Liver (tissue), 9 donors: Measurements from ENCODE around the gene CCNI2. TPM values are rescaled to one million over a fixed set of nuclear protein-coding genes. Genes with fewer than 3 reads are reported as not detected.

Source experiments
- DNase-seq: peaks from one replicate; pipeline ENCODE4 v3.0.0-alpha.2; 2017; ENCODE audit warnings: low spot score
- H3K27ac ChIP-seq, 2 donors: one replicate each; pipeline ENCODE4 v1.7.0; 2013; ENCODE audit warnings: inconsistent platforms in 2 of 2, low read length in 2 of 2, control low read depth in 1 of 2, low read depth in 1 of 2, mild to moderate bottlenecking in 1 of 2
- H3K27me3 ChIP-seq, 4 donors: one replicate each; pipeline versions ENCODE4 v1.6.1 to v1.7.0; 2013; ENCODE audit warnings: low read length in 3 of 4, inconsistent platforms in 1 of 4, mild to moderate bottlenecking in 1 of 4, moderate library complexity in 1 of 4; ENCODE audit not compliant: control insufficient read depth in 4 of 4, insufficient read depth in 4 of 4
- H3K36me3 ChIP-seq, 4 donors: one replicate each; pipeline versions ENCODE4 v1.6.1 to v1.7.0; 2013; ENCODE audit warnings: low read length in 3 of 4, mild to moderate bottlenecking in 3 of 4, low read depth in 1 of 4, moderate library complexity in 1 of 4; ENCODE audit not compliant: control insufficient read depth in 4 of 4, insufficient read depth in 3 of 4
- H3K4me1 ChIP-seq, 4 donors: one replicate each; pipeline versions ENCODE4 v1.6.1 to v1.7.0; 2013; ENCODE audit warnings: low read length in 3 of 4, mild to moderate bottlenecking in 3 of 4, moderate library complexity in 1 of 4; ENCODE audit not compliant: control insufficient read depth in 4 of 4, insufficient read depth in 4 of 4
- H3K4me3 ChIP-seq, 3 donors: one replicate each; pipeline versions ENCODE4 v1.6.1 to v1.7.0; 2013; ENCODE audit warnings: low read length in 3 of 3, control low read depth in 1 of 3, low read depth in 1 of 3, mild to moderate bottlenecking in 1 of 3
- H3K9ac ChIP-seq, 2 donors: one replicate each; pipeline ENCODE4 v1.7.0; 2013; ENCODE audit warnings: low read length in 2 of 2, mild to moderate bottlenecking in 2 of 2, moderate library complexity in 2 of 2, control low read depth in 1 of 2, low read depth in 1 of 2
- H3K9me3 ChIP-seq, 4 donors: one replicate each; pipeline versions ENCODE4 v1.6.1 to v1.7.0; 2013; ENCODE audit warnings: low read length in 3 of 4; ENCODE audit not compliant: control insufficient read depth in 4 of 4
- ATF3 ChIP-seq: IDR thresholded peaks from 2 replicates; pipeline ENCODE4 v1.6.1; 2016; ENCODE audit warnings: antibody characterized with exemption
- EGR1 ChIP-seq, 2 donors: IDR thresholded peaks; 2 replicates each; pipeline ENCODE4 v1.6.1; 2016 to 2018; ENCODE audit warnings: antibody characterized with exemption in 2 of 2, low read depth in 2 of 2
- FOXA1 ChIP-seq: IDR thresholded peaks from 2 replicates; pipeline ENCODE4 v1.6.1; 2016; ENCODE audit warnings: antibody characterized with exemption
- FOXA2 ChIP-seq: IDR thresholded peaks from 2 replicates; pipeline ENCODE4 v1.6.1; 2016; ENCODE audit warnings: antibody characterized with exemption
- GABPA ChIP-seq, 2 donors: IDR thresholded peaks in 1 of 2; conservative IDR thresholded peaks in 1 of 2; 2 replicates each; pipeline ENCODE4 v1.6.1; 2016; ENCODE audit warnings: antibody characterized with exemption in 2 of 2, mild to moderate bottlenecking in 1 of 2, moderate library complexity in 1 of 2
- HNF4A ChIP-seq, 2 donors: conservative IDR thresholded peaks; 2 replicates each; pipeline ENCODE4 v1.6.1; 2016; ENCODE audit warnings: antibody characterized with exemption in 2 of 2, mild to moderate bottlenecking in 2 of 2
- HNF4G ChIP-seq: IDR thresholded peaks from 2 replicates; pipeline ENCODE4 v1.6.1; 2016; ENCODE audit warnings: antibody characterized with exemption
- JUND ChIP-seq, 2 donors: IDR thresholded peaks; 2 replicates each; pipeline ENCODE4 v1.6.1; 2016; ENCODE audit warnings: antibody characterized with exemption in 2 of 2
- MAX ChIP-seq: IDR thresholded peaks from 2 replicates; pipeline ENCODE4 v1.6.1; 2016; ENCODE audit warnings: antibody characterized with exemption
- NR2F2 ChIP-seq: IDR thresholded peaks from 2 replicates; pipeline ENCODE4 v1.6.1; 2016; ENCODE audit warnings: antibody characterized with exemption
- RAD21 ChIP-seq, 2 donors: IDR thresholded peaks; 2 replicates each; pipeline ENCODE4 v1.6.1; 2016; ENCODE audit warnings: antibody characterized with exemption in 2 of 2, mild to moderate bottlenecking in 2 of 2
- RXRA ChIP-seq, 2 donors: IDR thresholded peaks; 2 replicates each; pipeline ENCODE4 v1.6.1; 2017 to 2018; ENCODE audit warnings: antibody characterized with exemption in 2 of 2, mild to moderate bottlenecking in 1 of 2
- SP1 ChIP-seq: IDR thresholded peaks from 2 replicates; pipeline ENCODE4 v1.6.1; 2018; ENCODE audit warnings: antibody characterized with exemption, mild to moderate bottlenecking
- TAF1 ChIP-seq: conservative IDR thresholded peaks from 2 replicates; pipeline ENCODE4 v1.6.1; 2016; ENCODE audit warnings: antibody characterized with exemption, mild to moderate bottlenecking
- YY1 ChIP-seq: IDR thresholded peaks from 2 replicates; pipeline ENCODE4 v1.6.1; 2016; ENCODE audit warnings: antibody characterized with exemption, mild to moderate bottlenecking
- WGBS: extraction: QIAGEN DNeasy Blood & Tissue Kit; methylation state at CpG from one replicate; pipeline ENCODE4 v1.1.7; 2013; 5-methylcytosine and 5-hydroxymethylcytosine counted together
- polyA plus RNA-seq, 2 donors: library from polyadenylated mRNA; stranded (reverse) in 1 of 2; unstranded in 1 of 2; fragments of 200-250 nt in 1 of 2; fragments of >200 nt in 1 of 2; fragmentation: Nextera tagmentation in 1 of 2; extraction: Ambion mirVana in 1 of 2; gene quantifications; one replicate each; pipeline versions ENCODE4 v1.2.1 to v1.2.3, GENCODE V29; 2013 to 2015
- total RNA-seq, 2 donors: library from RNA; depleted of rRNA; stranded (reverse); fragments of >200 nt; gene quantifications; one replicate each; pipeline ENCODE4 v1.2.3, GENCODE V29; 2014
- TF ChIP-seq, protein P1 (sequence below): fragments of 150-350 bp; IDR thresholded peaks from 2 replicates; pipeline ENCODE4 v1.5.1; 2017; ENCODE audit warnings: improper control_type of control experiment, low read depth, low read length; ENCODE audit not compliant: missing input control
- TF ChIP-seq, protein P2 (sequence below): IDR thresholded peaks from 2 replicates; pipeline ENCODE4 v1.6.1; 2016; ENCODE audit warnings: antibody characterized with exemption, mild to moderate bottlenecking
- TF ChIP-seq, protein P3 (sequence below): IDR thresholded peaks from 2 replicates; pipeline ENCODE4 v1.6.1; 2016; ENCODE audit warnings: antibody characterized with exemption
- donor health status: healthy.
- donor health status: healthy.
- donor health status: healthy.
- donor health status: healthy.
- donor health status: healthy.

CCNI2 gene
- total and polyA plus RNA-seq, 4 donors: 0.02 to 0.57 (median 0.11) TPM

DNA sequence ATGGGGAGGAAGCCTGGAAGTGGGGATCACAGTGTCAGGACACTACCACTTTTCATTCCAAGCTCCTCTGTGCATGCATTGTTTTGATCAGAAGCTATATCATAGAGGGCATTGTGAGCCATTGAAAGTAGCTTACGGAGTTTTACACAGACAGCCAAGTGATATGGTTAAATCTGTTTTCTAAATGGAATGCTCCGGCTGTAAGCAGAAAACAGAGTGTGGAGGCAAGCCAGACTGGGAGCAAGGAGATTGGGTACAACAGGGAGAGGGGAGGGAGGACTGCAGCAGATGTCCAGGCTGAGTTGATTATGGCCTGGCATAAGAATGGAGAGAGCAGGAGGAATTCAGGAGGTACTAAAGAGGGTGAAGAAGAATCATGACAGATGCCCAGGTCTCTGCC lies 50.4 kb downstream of the CCNI2 start:
- H3K27ac ChIP-seq: no peak overlapping the region
- H3K9me3 ChIP-seq: no peaks in the 10 kb centered on the region
- H3K4me3 ChIP-seq: no peak overlapping the region
- no peaks in the 10 kb centered on the region for H3K36me3 ChIP-seq
- DNase-seq: no peak
- WGBS: 83% methylated on average over 2 of the region's 2 CpGs
- no peaks in the 10 kb centered on the region for H3K27me3 ChIP-seq
- TF ChIP-seq MAX: no peak
- no peak for TF ChIP-seq RXRA (IDR thresholded peaks at IDR 0.05)
- no peaks in the 10 kb centered on the region for H3K4me1 ChIP-seq
- no peak overlapping the region for H3K9ac ChIP-seq

DNA sequence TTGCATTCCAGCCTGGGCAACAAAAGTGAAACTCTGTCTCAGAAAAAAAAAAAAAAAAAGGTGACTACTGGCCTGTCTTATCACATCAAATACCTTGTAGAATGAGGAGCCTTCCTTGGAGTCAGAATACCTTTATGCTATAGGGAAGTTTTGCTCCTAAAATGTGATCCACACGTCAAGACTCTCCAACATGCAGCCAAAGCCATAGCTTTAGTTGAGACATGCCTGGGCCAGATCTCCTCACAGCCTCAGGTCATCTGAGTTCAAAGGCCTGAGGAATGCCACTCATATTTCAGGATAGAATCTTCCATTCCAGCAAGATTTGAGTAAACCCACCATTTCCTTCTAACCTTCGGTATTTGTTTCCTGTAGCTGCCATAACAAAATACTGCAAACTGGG lies 52.2 kb downstream of the CCNI2 start:
- Histone ChIP-seq H3K27me3 (no peaks in the 10 kb centered on the region), H3K9me3 (no peaks in the 10 kb centered on the region), H3K9ac (no peak overlapping the region), H3K27ac (no peak overlapping the region), H3K36me3 (no peaks in the 10 kb centered on the region), H3K4me3 (no peak overlapping the region), H3K4me1 (no peaks in the 10 kb centered on the region)
- no peak for DNase-seq
- TF ChIP-seq, protein P1, sequence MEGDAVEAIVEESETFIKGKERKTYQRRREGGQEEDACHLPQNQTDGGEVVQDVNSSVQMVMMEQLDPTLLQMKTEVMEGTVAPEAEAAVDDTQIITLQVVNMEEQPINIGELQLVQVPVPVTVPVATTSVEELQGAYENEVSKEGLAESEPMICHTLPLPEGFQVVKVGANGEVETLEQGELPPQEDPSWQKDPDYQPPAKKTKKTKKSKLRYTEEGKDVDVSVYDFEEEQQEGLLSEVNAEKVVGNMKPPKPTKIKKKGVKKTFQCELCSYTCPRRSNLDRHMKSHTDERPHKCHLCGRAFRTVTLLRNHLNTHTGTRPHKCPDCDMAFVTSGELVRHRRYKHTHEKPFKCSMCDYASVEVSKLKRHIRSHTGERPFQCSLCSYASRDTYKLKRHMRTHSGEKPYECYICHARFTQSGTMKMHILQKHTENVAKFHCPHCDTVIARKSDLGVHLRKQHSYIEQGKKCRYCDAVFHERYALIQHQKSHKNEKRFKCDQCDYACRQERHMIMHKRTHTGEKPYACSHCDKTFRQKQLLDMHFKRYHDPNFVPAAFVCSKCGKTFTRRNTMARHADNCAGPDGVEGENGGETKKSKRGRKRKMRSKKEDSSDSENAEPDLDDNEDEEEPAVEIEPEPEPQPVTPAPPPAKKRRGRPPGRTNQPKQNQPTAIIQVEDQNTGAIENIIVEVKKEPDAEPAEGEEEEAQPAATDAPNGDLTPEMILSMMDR: no peak
- TF ChIP-seq ATF3 (no peak), FOXA2 (no peak), TAF1 (no peak), RXRA (IDR thresholded peaks at IDR 0.05) (no peak), EGR1 (IDR thresholded peaks at IDR 0.05; ENCODE audit: low read depth in 2 of 2) (no peak), SP1 (no peak), HNF4G (no peak), FOXA1 (no peak), RAD21 (IDR thresholded peaks at IDR 0.05) (no peak), MAX (no peak), JUND (IDR thresholded peaks at IDR 0.05) (no peak), HNF4A (conservative IDR thresholded peaks at IDR 0.05) (no peak), YY1 (no peak), NR2F2 (no peak), GABPA (IDR thresholded peaks at IDR 0.05 in 1 of 2, conservative IDR thresholded peaks at IDR 0.05 in 1 of 2) (no peak)
- TF ChIP-seq, protein P2, sequence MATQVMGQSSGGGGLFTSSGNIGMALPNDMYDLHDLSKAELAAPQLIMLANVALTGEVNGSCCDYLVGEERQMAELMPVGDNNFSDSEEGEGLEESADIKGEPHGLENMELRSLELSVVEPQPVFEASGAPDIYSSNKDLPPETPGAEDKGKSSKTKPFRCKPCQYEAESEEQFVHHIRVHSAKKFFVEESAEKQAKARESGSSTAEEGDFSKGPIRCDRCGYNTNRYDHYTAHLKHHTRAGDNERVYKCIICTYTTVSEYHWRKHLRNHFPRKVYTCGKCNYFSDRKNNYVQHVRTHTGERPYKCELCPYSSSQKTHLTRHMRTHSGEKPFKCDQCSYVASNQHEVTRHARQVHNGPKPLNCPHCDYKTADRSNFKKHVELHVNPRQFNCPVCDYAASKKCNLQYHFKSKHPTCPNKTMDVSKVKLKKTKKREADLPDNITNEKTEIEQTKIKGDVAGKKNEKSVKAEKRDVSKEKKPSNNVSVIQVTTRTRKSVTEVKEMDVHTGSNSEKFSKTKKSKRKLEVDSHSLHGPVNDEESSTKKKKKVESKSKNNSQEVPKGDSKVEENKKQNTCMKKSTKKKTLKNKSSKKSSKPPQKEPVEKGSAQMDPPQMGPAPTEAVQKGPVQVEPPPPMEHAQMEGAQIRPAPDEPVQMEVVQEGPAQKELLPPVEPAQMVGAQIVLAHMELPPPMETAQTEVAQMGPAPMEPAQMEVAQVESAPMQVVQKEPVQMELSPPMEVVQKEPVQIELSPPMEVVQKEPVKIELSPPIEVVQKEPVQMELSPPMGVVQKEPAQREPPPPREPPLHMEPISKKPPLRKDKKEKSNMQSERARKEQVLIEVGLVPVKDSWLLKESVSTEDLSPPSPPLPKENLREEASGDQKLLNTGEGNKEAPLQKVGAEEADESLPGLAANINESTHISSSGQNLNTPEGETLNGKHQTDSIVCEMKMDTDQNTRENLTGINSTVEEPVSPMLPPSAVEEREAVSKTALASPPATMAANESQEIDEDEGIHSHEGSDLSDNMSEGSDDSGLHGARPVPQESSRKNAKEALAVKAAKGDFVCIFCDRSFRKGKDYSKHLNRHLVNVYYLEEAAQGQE: no peak
- TF ChIP-seq, protein P3, sequence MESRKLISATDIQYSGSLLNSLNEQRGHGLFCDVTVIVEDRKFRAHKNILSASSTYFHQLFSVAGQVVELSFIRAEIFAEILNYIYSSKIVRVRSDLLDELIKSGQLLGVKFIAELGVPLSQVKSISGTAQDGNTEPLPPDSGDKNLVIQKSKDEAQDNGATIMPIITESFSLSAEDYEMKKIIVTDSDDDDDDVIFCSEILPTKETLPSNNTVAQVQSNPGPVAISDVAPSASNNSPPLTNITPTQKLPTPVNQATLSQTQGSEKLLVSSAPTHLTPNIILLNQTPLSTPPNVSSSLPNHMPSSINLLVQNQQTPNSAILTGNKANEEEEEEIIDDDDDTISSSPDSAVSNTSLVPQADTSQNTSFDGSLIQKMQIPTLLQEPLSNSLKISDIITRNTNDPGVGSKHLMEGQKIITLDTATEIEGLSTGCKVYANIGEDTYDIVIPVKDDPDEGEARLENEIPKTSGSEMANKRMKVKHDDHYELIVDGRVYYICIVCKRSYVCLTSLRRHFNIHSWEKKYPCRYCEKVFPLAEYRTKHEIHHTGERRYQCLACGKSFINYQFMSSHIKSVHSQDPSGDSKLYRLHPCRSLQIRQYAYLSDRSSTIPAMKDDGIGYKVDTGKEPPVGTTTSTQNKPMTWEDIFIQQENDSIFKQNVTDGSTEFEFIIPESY: no peak
- 91% methylated on average over 2 of the region's 2 CpGs for WGBS
